Endothelial cell of umbilical vein (primary cell): ENCODE data around the gene IQGAP1. TPM values are rescaled to one million over a fixed set of nuclear protein-coding genes. Genes with fewer than 3 reads are reported as not detected.

Source experiments
- BruUV-seq: library from RNA; stranded (reverse); fragments of 400-500 nt; replicated peaks from 2 replicates; lab custom pipeline; 2021; lab: Mats Ljungman, UMichigan
- CTCF ChIA-PET: fragments of 300-600, 350-600 bp; sonication (Branson Sonifier 250); formaldehyde crosslinking; loops from one replicate; lab custom pipeline; 2021; ENCODE audit warnings: antibody characterized with exemption, inconsistent platforms; lab: Charles Lee
- POLR2A ChIA-PET: fragments of 300-600, 350-600 bp; sonication (Branson Sonifier 250); formaldehyde crosslinking; loops from one replicate; lab custom pipeline; 2021; ENCODE audit warnings: antibody characterized with exemption, inconsistent platforms; lab: Charles Lee
- DNase-seq: peaks from one replicate; pipeline ENCODE4 v3.0.0-alpha.2; 2011; ENCODE audit warnings: low read depth, low spot score
- FAIRE-seq: peaks from 2 replicates; lab custom pipeline; 2011; peaks lifted over from hg19 to GRCh38; lab: Jason Lieb, UNC
- H2AFZ ChIP-seq: 2 replicates; pipeline ENCODE4 v1.6.0; 2012; ENCODE audit warnings: low read depth, low read length, control low read depth, inconsistent platforms
- H3K27ac ChIP-seq: 2 replicates; pipeline ENCODE4 v1.5.1; 2011; ENCODE audit warnings: low read depth, mild to moderate bottlenecking, control low read depth, low read length, moderate library complexity; ENCODE audit not compliant: insufficient read depth
- H3K27me3 ChIP-seq, 2 experiments: 2 replicates each; pipeline versions ENCODE4 v1.6.0 to v1.6.1; 2011; ENCODE audit warnings: low read length in 2 of 2, mixed read lengths in 1 of 2; ENCODE audit not compliant: control insufficient read depth in 2 of 2, insufficient read depth in 2 of 2
- H3K36me3 ChIP-seq, 2 experiments: 2 replicates in 1 of 2; 3 replicates in 1 of 2; pipeline ENCODE4 v1.5.1; 2011; ENCODE audit warnings: low read length in 2 of 2, mild to moderate bottlenecking in 1 of 2, moderate library complexity in 1 of 2; ENCODE audit not compliant: control insufficient read depth in 2 of 2, insufficient read depth in 2 of 2; ENCODE audit errors: extremely low read depth in 1 of 2
- H3K4me1 ChIP-seq: 3 replicates; pipeline ENCODE4 v1.5.1; 2011; ENCODE audit warnings: mild to moderate bottlenecking, low read length; ENCODE audit not compliant: control insufficient read depth, insufficient read depth; ENCODE audit errors: extremely low read depth
- H3K4me2 ChIP-seq: 2 replicates; pipeline ENCODE4 v1.6.1; 2011; ENCODE audit warnings: low read length, control low read depth, mixed read lengths; ENCODE audit not compliant: insufficient read depth
- H3K4me3 ChIP-seq, 3 experiments: fragments of 200-600 bp in 1 of 3; sonication (generic), shearing (Covaris generic) in 1 of 3; replicated peaks in 1 of 3; 2 replicates each; pipeline ENCODE4 v1.5.1; 2011 to 2016; ENCODE audit warnings: control low read depth in 3 of 3, low read length in 3 of 3, mild to moderate bottlenecking in 2 of 3, inconsistent platforms in 1 of 3, low read depth in 1 of 3, moderate library complexity in 1 of 3; ENCODE audit not compliant: insufficient read depth in 1 of 3
- H3K79me2 ChIP-seq: 2 replicates; pipeline ENCODE4 v1.6.0; 2012; ENCODE audit warnings: low read length, inconsistent platforms; ENCODE audit not compliant: control insufficient read depth, insufficient read depth
- H3K9ac ChIP-seq: replicated peaks from 2 replicates; pipeline ENCODE3; 2011; ENCODE audit warnings: low read length, control low read depth; ENCODE audit not compliant: insufficient read depth; ENCODE audit errors: extremely low read depth
- H3K9me1 ChIP-seq: replicated peaks from 3 replicates; pipeline ENCODE4 v1.6.0; 2011; ENCODE audit warnings: mild to moderate bottlenecking, low read length; ENCODE audit not compliant: control insufficient read depth, insufficient read depth; ENCODE audit errors: extremely low read depth
- H3K9me3 ChIP-seq: replicated peaks from 2 replicates; pipeline ENCODE4 v1.5.1; 2012; ENCODE audit warnings: low read length, inconsistent platforms; ENCODE audit not compliant: control insufficient read depth, insufficient read depth
- H4K20me1 ChIP-seq: replicated peaks from 2 replicates; pipeline ENCODE3; 2011; ENCODE audit warnings: mild to moderate bottlenecking, low read length; ENCODE audit not compliant: control insufficient read depth, insufficient read depth; ENCODE audit errors: extremely low read depth
- EZH2 ChIP-seq: IDR thresholded peaks from 2 replicates; pipeline ENCODE4 v1.6.1; 2012; ENCODE audit warnings: borderline replicate concordance, low read depth, mild to moderate bottlenecking, moderate library complexity, low read length, inconsistent platforms; ENCODE audit not compliant: severe bottlenecking
- FOS ChIP-seq: IDR thresholded peaks from 2 replicates; pipeline ENCODE4 v1.6.1; 2011; ENCODE audit warnings: mild to moderate bottlenecking, low read length, moderate library complexity, borderline replicate concordance; ENCODE audit not compliant: insufficient read depth
- GATA2 ChIP-seq: IDR thresholded peaks from 2 replicates; pipeline ENCODE4 v1.7.0; 2011; ENCODE audit warnings: low read depth, mild to moderate bottlenecking, moderate library complexity, mixed read lengths, low read length; ENCODE audit not compliant: insufficient read length, insufficient read depth
- JUN ChIP-seq: IDR thresholded peaks from 2 replicates; pipeline ENCODE4 v1.6.1; 2011; ENCODE audit warnings: borderline replicate concordance, low read depth; ENCODE audit not compliant: insufficient read length, insufficient read depth
- MAX ChIP-seq: IDR thresholded peaks from 2 replicates; pipeline ENCODE4 v1.6.1; 2011; ENCODE audit not compliant: insufficient read depth, insufficient read length
- MYC ChIP-seq: IDR thresholded peaks from one replicate; pipeline ENCODE4 v1.6.1; 2011; ENCODE audit warnings: mild to moderate bottlenecking, low read depth, low read length
- POLR2A ChIP-seq: IDR thresholded peaks from 2 replicates; pipeline ENCODE4 v1.6.1; 2012; ENCODE audit warnings: low read depth, mild to moderate bottlenecking, control low read depth, low read length
- POLR2AphosphoS5 ChIP-seq: IDR thresholded peaks from 2 replicates; pipeline ENCODE4 v1.6.1; 2012; ENCODE audit warnings: low read depth, mild to moderate bottlenecking, control low read depth, low read length, moderate library complexity; ENCODE audit not compliant: insufficient read depth
- dilution Hi-C: fragments of 300-500 bp; cut with MboI; formaldehyde crosslinking; loops from one replicate; pipeline ENCODE4 v1.15.0; 2019; ENCODE audit warnings: low sequenced_read_pairs; ENCODE audit not compliant: extremely low pct_ligation_motif_present
- intact Hi-C: fragments of 100-400 bp; cut with micrococcal nuclease; formaldehyde crosslinking; loops from one replicate; pipeline ENCODE4 v1.10.0; 2022
- polyA plus RNA-seq, 4 experiments: library from polyadenylated mRNA; depleted of rRNA in 3 of 4; stranded (reverse) in 3 of 4; unstranded in 1 of 4; fragments of >200 nt; gene quantifications; 2 replicates each; pipeline versions ENCODE4 v1.2.1 to v1.2.3, GENCODE V29; 2011 to 2012; ENCODE audit warnings: missing spikeins in 1 of 4
- total RNA-seq: library from RNA; stranded (reverse); gene quantifications from 2 replicates; pipeline ENCODE4 v1.2.3, GENCODE V29; 2021
- TF ChIP-seq, protein P1 (sequence below), 2 donors: IDR thresholded peaks; 1 replicate in 1 of 2; 2 replicates in 1 of 2; pipeline ENCODE4 v1.5.1; 2011; ENCODE audit warnings: low read length in 2 of 2, mild to moderate bottlenecking in 2 of 2, moderate library complexity in 2 of 2, control low read depth in 1 of 2, inconsistent platforms in 1 of 2, low read depth in 1 of 2; ENCODE audit not compliant: insufficient read depth in 1 of 2; ENCODE audit errors: extremely low read depth in 1 of 2

Gene IQGAP1
- total and polyA plus RNA-seq, 2 donors (not counting 3 experiments of a cell fraction or from before 2014, with no cell fraction given), result 82.2 to 258 TPM

DNA sequence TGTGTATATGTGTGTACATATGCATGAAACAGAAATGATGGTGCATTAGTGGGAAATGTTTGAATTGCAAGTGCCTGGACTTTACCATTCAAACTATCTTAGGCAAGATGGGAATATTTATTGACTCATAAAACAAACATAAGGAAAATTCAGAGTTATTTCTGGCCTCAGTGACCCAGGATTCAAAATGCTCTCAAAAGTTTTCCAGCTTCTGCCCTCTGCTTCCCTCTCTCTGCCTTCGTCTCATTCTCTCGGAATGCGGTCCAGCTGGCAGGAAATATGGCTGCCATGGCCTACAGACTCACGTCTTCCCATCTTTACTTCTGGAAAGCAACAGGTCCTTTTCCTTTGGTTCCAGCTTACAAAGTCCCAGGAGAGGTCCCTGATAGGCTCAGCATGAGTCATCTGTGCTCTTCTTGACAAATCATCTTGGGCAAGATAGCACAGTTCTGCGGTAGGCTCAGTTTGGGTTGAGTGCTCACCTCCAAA is 44.7 kb upstream of the IQGAP1 start:
- ChIA-PET POLR2A (interaction anchor here (0.9 kb wide), 1 partner anchor 45 kb away, joined by 3 read pairs; the partner anchor contains the start of gene IQGAP1), CTCF (interaction anchor here (0.7 to 1.4 kb wide), 9 partner anchors 9 to 139 kb away, joined by 3 read pairs; partner anchors contain the start of gene ZNF774)
- no peak overlapping the region for H3K4me3 ChIP-seq
- H3K27me3 ChIP-seq, result no peaks in the 10 kb centered on the region
- H3K27ac ChIP-seq, result peak overlapping the region; percentile 4
- no TSS peak for BruUV-seq
- H3K4me2 ChIP-seq, result no peak overlapping the region
- dilution Hi-C loops, result no loop called here
- H3K4me1 ChIP-seq, result peaks cover 17% of the 10 kb centered on the region
- FAIRE-seq, result peak; percentile 86
- H2AFZ ChIP-seq, result peak overlapping the region; percentile 16
- H3K9ac ChIP-seq, result no peak overlapping the region
- peak; percentile 58 for TF ChIP-seq FOS
- TF ChIP-seq POLR2A, result no peak
- no peak for TF ChIP-seq POLR2AphosphoS5
- no peak for TF ChIP-seq MAX
- TF ChIP-seq, protein P1, sequence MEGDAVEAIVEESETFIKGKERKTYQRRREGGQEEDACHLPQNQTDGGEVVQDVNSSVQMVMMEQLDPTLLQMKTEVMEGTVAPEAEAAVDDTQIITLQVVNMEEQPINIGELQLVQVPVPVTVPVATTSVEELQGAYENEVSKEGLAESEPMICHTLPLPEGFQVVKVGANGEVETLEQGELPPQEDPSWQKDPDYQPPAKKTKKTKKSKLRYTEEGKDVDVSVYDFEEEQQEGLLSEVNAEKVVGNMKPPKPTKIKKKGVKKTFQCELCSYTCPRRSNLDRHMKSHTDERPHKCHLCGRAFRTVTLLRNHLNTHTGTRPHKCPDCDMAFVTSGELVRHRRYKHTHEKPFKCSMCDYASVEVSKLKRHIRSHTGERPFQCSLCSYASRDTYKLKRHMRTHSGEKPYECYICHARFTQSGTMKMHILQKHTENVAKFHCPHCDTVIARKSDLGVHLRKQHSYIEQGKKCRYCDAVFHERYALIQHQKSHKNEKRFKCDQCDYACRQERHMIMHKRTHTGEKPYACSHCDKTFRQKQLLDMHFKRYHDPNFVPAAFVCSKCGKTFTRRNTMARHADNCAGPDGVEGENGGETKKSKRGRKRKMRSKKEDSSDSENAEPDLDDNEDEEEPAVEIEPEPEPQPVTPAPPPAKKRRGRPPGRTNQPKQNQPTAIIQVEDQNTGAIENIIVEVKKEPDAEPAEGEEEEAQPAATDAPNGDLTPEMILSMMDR (IDR thresholded peaks at IDR 0.05; ENCODE audit: extremely low read depth in 1 of 2, insufficient read depth in 1 of 2, low read depth in 1 of 2, low read length in 2 of 2), result no peak
- TF ChIP-seq GATA2, result no peak
- no peak for TF ChIP-seq MYC
- TF ChIP-seq JUN, result peak; percentile 30
- no peak for TF ChIP-seq EZH2
- no peaks in the 10 kb centered on the region for H3K9me1 ChIP-seq
- H3K79me2 ChIP-seq, result no peaks in the 10 kb centered on the region
- intact Hi-C loops, result no loop called here
- H3K9me3 ChIP-seq, result no peaks in the 10 kb centered on the region
- no peaks in the 10 kb centered on the region for H3K36me3 ChIP-seq
- peak; percentile 90 for DNase-seq
- no peaks in the 10 kb centered on the region for H4K20me1 ChIP-seq
